HG02623 (cell line): ENCODE results near the gene BCL2.
A peak's percentile ranks its signal among the peaks of the same experiment; 100 is the strongest.

Experiments used
- ATAC-seq: cut with Tn5 transposase; IDR thresholded peaks from one replicate; pipeline ENCODE4 v1.9.1; 2021; ENCODE audit warnings: moderate library complexity; ENCODE audit not compliant: unreplicated experiment

BCL2 gene

DNA sequence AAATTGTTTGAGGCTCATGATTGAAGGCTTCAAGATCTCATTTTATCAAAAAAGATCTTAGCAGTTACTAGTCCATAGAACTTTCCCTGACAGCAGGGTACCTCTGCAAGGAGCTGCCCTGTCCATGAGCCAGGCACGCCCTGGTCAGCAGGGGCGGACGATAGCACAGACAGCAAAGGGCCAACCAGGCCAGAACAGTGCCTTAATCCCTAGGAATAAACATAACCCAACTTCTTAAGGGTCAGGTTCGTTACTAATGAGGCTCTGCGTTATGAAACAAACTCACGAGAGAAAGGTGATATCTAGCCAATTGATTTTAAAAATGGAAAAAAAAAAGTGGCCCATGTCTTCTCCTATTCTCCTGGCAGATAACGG lies 59.2 kb downstream of the BCL2 start:
- ATAC-seq, result no peak

DNA sequence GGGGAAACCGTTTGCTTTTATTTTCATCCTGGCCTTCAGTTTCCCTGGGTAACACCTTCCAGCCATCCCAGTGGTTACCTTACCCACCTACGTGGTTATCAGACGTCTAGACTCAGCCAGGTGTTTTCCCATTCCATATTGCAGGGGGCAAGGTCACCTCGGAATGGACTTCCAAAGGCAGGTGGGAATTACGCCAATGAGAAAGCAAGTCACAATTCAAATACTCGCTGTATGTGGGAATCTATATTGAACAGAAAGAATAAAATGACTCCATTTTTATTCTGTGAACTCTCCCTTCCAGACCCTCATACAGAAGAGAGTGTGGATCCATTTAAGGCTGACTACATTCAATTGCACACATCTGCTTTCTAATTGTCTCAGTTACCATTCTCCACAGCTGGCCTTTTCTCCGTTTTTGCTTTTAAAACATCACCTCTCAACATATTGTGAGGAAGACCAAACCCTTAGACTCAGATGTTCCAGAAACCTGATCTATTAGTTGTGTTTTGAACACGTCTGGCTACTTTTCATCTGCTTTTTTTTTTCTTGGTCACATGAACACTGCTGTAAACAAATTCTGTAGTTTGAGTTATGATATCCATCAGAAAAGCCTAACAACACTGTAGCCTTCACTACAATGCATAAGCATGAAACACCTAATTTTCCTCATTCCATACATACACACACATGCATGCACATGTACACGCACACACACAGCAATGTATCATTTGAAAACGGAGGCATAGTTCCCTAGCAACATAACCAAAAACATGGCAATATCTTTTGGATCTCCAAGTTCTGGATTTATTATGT lies 59.8 kb downstream of the BCL2 start:
- no peak for ATAC-seq

DNA sequence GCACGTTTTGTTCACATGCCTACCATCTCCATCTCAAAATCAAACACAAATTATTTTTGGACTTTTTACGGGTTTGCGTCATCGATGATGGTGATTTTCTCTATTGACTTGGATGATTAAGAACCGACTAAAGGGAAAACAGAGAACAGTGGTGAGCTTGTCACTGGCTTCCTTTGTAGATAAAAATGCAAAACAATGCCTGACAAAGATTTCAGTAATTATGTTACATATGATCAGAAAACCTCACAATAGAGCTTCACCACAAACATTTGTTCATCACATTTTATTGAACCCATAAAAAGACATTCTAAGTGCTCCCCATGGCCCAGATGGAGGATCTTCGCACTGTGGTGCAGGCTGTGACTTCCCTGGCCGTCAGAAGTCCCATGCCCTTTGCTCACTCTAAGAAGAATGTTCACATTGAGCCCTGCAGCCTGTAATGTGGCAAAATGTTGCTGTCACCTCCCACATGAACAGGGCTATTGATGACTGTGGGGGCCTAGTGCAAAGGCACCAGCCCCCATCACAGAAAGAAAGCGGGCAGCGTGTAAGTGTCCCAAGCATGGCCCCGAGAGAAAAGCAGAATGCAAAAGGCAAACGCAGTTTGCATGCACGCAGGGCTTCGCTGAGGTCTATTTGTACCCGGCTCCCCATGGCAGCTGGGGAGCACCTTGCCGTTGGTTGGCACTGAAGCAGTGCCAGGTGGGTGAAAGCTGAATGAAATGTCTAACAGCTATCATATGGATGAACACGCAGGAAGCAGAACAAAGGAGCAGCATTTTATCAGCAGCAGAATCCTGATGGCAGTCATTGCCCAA lies 60.6 kb downstream of the BCL2 start:
- no peak for ATAC-seq

DNA sequence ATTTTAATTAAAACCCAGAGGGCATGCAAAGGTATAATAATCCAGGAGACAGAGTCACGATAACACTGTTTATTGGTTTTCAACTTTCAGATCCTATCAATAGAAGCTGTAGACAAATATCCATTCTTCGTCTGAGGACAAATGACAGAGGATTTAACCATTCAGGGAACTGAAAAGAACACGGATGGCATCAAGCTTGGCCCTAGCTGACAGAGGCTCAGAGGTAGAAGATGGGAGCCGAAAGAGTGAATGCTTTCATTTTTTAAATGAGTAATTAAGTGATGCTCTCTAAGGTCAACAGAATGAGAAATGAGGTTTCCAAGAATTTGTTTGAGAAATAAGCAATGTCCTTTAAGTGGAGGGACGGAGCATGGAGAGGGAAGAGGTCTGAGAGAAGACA lies 62.1 kb downstream of the BCL2 start:
- no peak for ATAC-seq

DNA sequence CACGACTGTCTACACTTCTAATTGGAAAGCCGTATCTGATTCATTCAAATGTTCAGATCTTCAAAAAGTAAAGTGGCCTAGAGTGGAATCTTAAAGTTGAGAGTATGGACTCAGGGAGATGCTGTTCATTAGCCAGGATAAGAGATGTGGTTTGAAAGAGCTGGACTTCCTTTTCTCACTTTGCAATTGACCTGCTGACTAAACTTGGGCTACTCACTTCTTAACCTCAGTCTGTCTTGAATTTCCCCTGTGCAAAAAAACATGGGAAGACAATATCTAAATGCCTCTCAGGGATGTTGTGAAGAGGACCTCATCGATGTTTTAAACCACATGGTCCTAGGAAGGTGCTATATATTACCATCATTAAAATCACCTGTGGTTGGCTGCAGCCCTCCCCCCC lies 64.1 kb downstream of the BCL2 start:
- ATAC-seq, result peak; percentile 60

GRCh38 chr18:63254716-63255399 lies 64.7 kb downstream of the BCL2 start:
- ATAC-seq, result no peak

- no peak for ATAC-seq
These were observed 65.9 kb downstream of the BCL2 start for GRCh38 chr18:63253428-63254372.

GRCh38 chr18:63253014-63253413 lies 66.6 kb downstream of the BCL2 start:
- no peak for ATAC-seq

GRCh38 chr18:63249771-63250170 lies 69.8 kb downstream of the BCL2 start:
- no peak for ATAC-seq

GRCh38 chr18:63247926-63248325 lies 71.6 kb downstream of the BCL2 start:
- no peak for ATAC-seq

- ATAC-seq, result no peak
These were observed 72.1 kb downstream of the BCL2 start for GRCh38 chr18:63247506-63247905.

- ATAC-seq, result no peak
These were observed 74.0 kb downstream of the BCL2 start for GRCh38 chr18:63245600-63245999.

DNA sequence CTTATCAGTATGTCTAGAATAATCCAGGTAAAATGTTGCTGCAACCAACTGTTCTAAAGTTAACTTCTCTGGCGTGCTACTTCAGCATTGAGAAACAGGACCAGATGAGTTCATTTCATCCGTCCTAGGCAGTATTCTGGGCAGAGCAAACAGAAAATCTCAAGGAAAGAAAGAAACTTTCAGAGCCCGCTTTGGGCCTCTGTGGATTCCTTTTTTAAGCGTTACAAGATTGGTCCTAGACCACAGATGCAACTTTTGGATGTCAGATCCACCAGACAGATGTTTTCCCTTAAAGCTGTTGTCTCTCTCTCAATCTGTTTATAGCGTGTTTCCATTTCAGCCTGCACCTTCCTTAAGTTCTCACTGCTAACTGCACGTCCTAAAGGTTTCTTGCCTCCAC lies 75.0 kb downstream of the BCL2 start:
- ATAC-seq, result no peak

DNA sequence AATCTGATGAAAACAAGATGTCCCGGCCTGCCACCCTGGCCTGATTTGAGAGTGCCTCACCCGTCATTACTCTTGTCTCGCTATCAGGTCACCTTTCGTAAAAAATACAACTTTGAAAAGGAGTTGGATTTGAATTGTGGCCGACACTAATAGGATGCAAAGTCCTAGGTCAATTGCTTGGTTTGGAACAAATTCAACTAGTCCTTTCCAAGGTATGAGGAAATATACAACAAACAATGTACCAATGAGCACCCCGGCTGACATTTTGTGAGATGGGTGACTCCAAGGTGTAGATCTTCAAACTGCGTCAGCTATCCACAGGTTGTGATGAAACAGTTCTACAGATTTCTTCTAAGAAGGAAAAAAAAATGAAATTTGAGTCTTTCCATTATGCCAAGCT lies 77.8 kb downstream of the BCL2 start:
- no peak for ATAC-seq

DNA sequence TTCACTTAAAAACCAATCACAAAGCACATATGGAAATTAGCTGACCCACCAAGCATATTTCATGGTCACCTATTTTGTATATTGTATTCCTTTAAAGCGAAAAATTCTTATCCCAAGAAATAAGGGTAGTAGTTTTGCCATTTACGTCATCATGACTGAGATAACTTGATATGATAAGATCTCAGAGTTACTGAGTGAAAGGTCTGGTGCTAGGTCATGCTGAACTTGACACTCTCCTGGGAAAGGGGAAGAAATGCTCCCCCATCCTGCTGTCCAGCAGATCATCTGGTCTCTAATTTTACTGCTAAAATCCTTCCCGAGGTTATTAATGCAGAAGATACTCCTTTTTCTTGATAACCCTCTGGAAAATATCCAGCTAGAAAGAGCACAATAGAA lies 78.3 kb downstream of the BCL2 start:
- ATAC-seq, result no peak

- ATAC-seq, result no peak
These were observed 78.8 kb downstream of the BCL2 start for GRCh38 chr18:63240531-63241316.

DNA sequence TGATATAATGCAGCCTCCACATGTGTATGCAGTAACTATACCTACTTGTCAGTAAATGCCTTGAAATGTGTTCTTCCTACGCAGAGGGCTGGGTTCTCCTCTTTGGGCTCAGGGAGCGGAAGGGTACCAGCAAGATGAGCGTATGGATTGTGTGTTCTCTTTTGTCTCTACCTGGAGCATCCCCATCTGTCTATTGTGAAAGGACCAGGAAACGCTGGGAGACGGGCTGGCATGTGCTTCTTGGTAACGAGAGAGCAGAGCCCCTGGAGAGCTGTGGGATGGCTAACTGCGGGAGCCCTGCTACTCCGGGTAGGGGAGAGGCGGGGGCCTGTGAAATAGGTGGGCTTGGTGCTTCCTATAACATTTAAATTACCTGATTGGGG lies 80.9 kb downstream of the BCL2 start:
- no peak for ATAC-seq

- no peak for ATAC-seq
These were observed 81.5 kb downstream of the BCL2 start for GRCh38 chr18:63237881-63238692.
